ENCODE data around the gene FRMD3. TPM values are rescaled to one million over a fixed set of nuclear protein-coding genes. Genes with fewer than 3 reads are reported as not detected.

Gene FRMD3
- total RNA-seq, 1 donor from 2014 or later: 1.9 TPM

DNA sequence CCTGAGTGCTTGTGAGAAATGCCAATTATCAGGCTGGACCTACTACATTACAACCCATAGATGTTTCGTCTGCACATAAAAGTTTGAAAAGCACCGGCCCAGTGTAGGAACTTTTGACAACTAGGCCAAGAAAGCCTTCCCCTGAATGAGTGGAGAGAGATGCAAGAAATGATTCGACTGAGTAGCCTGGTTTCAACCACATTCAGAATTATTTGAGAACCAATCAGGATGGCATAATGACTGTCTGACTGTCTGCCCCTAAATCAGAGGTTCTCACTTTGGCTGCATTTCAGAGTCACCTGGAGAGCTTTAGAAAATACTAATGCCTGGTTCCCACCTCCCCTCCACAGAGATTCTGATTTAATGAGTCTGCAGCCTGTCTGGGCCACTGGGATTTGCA, 61.1 kb downstream of the FRMD3 start:
- peaks cover 2% of the 10 kb centered on the region for H3K27me3 Mint-ChIP-seq (ENCODE audit: insufficient read depth, low read depth)
- peaks cover 3% of the 10 kb centered on the region for H3K4me1 Mint-ChIP-seq
- H3K4me3 Mint-ChIP-seq: no peak overlapping the region

DNA sequence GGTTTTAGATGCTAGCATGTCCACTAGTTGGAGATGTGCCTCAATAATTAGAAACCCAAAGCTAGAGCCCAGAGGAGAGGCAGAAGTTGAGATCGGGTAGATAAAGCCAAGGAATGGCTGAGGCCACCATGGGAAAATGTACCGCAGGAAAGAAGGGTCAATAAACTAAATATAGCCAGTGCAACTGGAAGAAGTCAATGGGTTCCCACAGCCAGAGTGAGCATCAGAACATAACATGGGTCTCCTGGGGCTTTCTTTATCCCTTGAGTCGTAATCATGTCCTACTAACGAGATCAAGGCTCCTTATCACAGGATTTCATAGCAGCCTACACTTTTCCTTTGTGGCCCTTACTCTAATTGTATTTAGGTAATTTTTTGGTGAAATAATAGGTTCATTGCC, 61.7 kb downstream of the FRMD3 start:
- DNase-seq (ENCODE audit: low spot score): no peak
- Histone ChIP-seq H3K4me3 (no peak overlapping the region), H3K27ac (no peak overlapping the region), H3K9ac (no peak overlapping the region), H3K4me2 (no peak overlapping the region), H3F3A (ENCODE audit: low read depth) (no peaks in the 10 kb centered on the region), H3K79me2 (ENCODE audit: low read depth) (no peaks in the 10 kb centered on the region), H3K36me3 (no peaks in the 10 kb centered on the region), H3K4me1 (no peaks in the 10 kb centered on the region), H3K27me3 (no peaks in the 10 kb centered on the region), H3K9me3 (ENCODE audit: low read depth) (peaks cover 4% of the 10 kb centered on the region), H2AFZ (replicated peaks) (no peak overlapping the region), H4K20me1 (ENCODE audit: low read depth) (no peaks in the 10 kb centered on the region)
- Mint-ChIP-seq H3K27ac (no peak overlapping the region), H3K36me3 (peaks cover 2% of the 10 kb centered on the region), H3K4me3 (no peak overlapping the region), H3K9me3 (peaks cover 5% of the 10 kb centered on the region), H3K27me3 (ENCODE audit: insufficient read depth, low read depth) (peaks cover 2% of the 10 kb centered on the region), H3K4me1 (peaks cover 3% of the 10 kb centered on the region)
- TF ChIP-seq EZH2phosphoT487 (IDR thresholded peaks at IDR 0.05): no peak
- TF ChIP-seq EZH2 (IDR thresholded peaks at IDR 0.05): no peak
- TF ChIP-seq, protein P1, sequence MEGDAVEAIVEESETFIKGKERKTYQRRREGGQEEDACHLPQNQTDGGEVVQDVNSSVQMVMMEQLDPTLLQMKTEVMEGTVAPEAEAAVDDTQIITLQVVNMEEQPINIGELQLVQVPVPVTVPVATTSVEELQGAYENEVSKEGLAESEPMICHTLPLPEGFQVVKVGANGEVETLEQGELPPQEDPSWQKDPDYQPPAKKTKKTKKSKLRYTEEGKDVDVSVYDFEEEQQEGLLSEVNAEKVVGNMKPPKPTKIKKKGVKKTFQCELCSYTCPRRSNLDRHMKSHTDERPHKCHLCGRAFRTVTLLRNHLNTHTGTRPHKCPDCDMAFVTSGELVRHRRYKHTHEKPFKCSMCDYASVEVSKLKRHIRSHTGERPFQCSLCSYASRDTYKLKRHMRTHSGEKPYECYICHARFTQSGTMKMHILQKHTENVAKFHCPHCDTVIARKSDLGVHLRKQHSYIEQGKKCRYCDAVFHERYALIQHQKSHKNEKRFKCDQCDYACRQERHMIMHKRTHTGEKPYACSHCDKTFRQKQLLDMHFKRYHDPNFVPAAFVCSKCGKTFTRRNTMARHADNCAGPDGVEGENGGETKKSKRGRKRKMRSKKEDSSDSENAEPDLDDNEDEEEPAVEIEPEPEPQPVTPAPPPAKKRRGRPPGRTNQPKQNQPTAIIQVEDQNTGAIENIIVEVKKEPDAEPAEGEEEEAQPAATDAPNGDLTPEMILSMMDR (IDR thresholded peaks at IDR 0.05): no peak

More for the DNA sequence above, 61.1 kb downstream of the FRMD3 start:
- H3K27ac ChIP-seq: no peak overlapping the region
- no peak overlapping the region for H2AFZ ChIP-seq (replicated peaks)
- no peaks in the 10 kb centered on the region for H4K20me1 ChIP-seq (ENCODE audit: low read depth)
- no peak overlapping the region for H3K9ac ChIP-seq
- DNase-seq (ENCODE audit: low spot score): no peak
- no peaks in the 10 kb centered on the region for H3K4me1 ChIP-seq
- no peaks in the 10 kb centered on the region for H3K79me2 ChIP-seq (ENCODE audit: low read depth)
- no peak overlapping the region for H3K4me3 ChIP-seq
- Mint-ChIP-seq H3K27ac (no peak overlapping the region), H3K36me3 (peaks cover 2% of the 10 kb centered on the region), H3K9me3 (peaks cover 5% of the 10 kb centered on the region)
- TF ChIP-seq, protein P1 (IDR thresholded peaks at IDR 0.05): no peak
- no peak for TF ChIP-seq EZH2 (IDR thresholded peaks at IDR 0.05)
- no peak for TF ChIP-seq EZH2phosphoT487 (IDR thresholded peaks at IDR 0.05)
- no peaks in the 10 kb centered on the region for H3K27me3 ChIP-seq
- H3F3A ChIP-seq (ENCODE audit: low read depth): no peaks in the 10 kb centered on the region
- no peak overlapping the region for H3K4me2 ChIP-seq
- H3K9me3 ChIP-seq (ENCODE audit: low read depth): peaks cover 4% of the 10 kb centered on the region
- no peaks in the 10 kb centered on the region for H3K36me3 ChIP-seq

DNA sequence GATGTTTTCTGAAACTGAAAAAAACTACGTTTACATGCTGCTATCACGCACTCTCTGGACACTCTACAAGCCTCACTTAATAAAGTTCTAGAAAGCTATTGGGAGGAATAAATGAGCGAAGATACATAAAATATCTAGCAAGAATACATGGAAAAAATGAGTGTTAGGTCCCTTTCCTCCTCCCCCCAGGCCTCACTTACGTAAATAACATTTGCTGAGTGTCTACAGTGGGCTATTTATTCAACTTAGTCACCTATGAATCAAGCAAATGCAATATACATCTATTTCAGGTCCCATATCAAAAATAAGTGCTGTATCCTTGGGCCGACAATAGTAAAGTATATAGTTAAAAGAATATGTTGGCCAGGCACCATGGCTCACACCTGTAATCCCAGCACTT, 62.5 kb downstream of the FRMD3 start:
- H3K27ac Mint-ChIP-seq: no peak overlapping the region
- DNase-seq (ENCODE audit: low spot score): no peak
- H3K79me2 ChIP-seq (ENCODE audit: low read depth): no peaks in the 10 kb centered on the region
- no peaks in the 10 kb centered on the region for H3K27me3 ChIP-seq
- H3K4me3 Mint-ChIP-seq: no peak overlapping the region
- no peak overlapping the region for H3K9ac ChIP-seq
- no peak overlapping the region for H2AFZ ChIP-seq (replicated peaks)
- no peaks in the 10 kb centered on the region for H3F3A ChIP-seq (ENCODE audit: low read depth)
- peaks cover 3% of the 10 kb centered on the region for H3K4me1 Mint-ChIP-seq
- H3K9me3 ChIP-seq (ENCODE audit: low read depth): peaks cover 4% of the 10 kb centered on the region
- H3K36me3 ChIP-seq: no peaks in the 10 kb centered on the region
- H3K4me3 ChIP-seq: no peak overlapping the region
- H4K20me1 ChIP-seq (ENCODE audit: low read depth): no peaks in the 10 kb centered on the region
- H3K4me1 ChIP-seq: no peaks in the 10 kb centered on the region
- no peak overlapping the region for H3K4me2 ChIP-seq
- H3K36me3 Mint-ChIP-seq: peaks cover 2% of the 10 kb centered on the region
- TF ChIP-seq, protein P1 (IDR thresholded peaks at IDR 0.05): no peak
- TF ChIP-seq EZH2phosphoT487 (IDR thresholded peaks at IDR 0.05) (no peak), EZH2 (IDR thresholded peaks at IDR 0.05) (no peak)
- peaks cover 5% of the 10 kb centered on the region for H3K9me3 Mint-ChIP-seq
- H3K27me3 Mint-ChIP-seq (ENCODE audit: insufficient read depth, low read depth): peaks cover 4% of the 10 kb centered on the region
- no peak overlapping the region for H3K27ac ChIP-seq
